Brain pericyte (primary cell): ENCODE results near the gene HYAL4.
"Not testable (repeated sequence)": the region's sequence is repeated elsewhere in the genome, so short reads cannot be mapped to it uniquely, and the experiment has no call there.

Source experiments
- DNase-seq: peaks from one replicate; pipeline ENCODE4 v3.0.0-alpha.2; 2012; ENCODE audit warnings: low read depth, low spot score

Gene HYAL4

DNA sequence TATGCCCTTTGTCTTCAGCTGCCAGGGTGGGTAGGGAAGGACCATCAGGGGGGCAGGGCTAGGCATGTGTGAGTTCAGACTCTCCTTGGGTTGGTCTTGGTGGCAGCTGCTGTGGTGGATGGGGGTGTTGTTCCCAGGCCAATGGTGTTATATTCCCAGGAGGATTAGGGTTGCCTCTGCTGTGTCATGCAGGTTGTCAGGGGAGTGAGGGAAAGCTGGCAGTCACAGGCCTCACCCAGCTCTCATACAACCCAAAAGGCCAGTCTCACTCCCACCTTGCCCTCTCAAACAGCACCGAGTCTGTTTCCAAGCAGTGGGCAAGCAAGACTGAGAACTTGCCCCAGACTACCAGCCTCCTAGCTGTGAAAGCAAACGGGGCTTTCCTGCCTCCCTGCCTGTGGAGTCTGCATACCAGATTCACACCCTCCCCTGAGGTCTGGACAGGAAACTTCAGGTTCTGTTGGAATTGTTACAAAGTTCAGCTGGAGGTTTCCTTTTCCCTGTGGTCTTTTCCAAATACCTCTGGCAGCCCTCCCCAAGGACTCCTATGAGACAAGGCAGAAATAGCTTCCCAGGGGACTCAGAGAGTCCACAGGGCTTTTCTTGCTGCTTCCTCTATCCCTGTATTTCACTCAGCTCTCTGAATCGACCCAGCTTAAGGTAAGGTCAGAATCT is 1.4 kb downstream of the HYAL4 start:
- DNase-seq = no peak

DNA sequence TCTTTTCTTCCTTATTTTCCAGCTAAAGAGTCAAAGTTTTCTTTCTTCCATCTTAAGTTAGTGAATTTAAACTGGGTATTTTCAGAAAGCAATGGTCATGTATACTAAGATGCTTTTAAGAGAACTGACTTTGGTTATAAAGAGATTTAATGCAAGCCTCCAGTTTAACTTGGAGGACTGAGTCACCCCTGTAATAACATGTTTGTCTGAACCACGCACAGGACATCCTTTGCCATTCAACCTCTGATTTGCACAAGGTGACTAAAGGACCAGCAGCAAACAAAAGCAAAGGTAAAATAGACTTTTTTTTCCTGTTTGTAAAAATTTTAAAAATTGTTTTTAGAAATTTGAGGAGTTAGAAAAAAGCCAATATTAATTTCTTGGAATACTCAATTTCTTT is 2.9 kb downstream of the HYAL4 start:
- no peak for DNase-seq

DNA sequence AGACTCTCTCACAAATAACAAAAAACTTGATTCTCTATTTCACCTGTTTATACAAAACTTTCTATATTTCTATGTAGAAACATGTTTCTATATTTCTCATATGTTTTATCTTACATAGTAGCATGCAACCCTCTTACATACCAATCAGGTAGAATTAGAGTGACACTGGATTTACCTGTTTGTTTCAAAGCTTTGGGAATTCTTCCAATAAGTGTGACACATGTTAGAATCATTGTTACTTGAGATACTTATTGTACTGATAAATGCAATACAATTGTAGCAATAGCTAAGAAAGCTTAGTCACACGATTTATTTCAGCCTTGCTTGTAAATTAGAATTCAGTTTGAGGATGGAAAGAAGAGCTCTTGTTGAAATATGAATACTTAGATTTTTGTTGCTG is 4.9 kb downstream of the HYAL4 start:
- no peak for DNase-seq

DNA sequence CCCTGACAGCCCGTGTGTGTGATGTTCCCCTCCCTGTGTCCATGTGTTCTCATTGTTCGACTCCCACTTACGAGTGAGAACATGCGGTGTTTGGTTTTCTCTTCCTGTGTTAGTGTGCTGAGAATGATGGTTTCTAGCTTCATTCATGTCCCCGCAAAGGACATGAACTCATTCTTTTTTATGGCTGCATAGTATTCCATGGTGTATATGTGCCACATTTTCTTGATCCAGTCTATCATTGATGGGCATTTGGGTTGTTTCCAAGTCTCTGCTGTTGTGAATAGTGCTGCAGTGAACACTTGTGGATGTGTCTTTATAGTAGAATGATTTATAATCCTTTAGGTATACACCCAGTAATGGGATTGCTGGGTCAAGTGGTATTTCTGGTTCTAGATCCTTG is 6.4 kb downstream of the HYAL4 start:
- not testable (repeated sequence) for DNase-seq

DNA sequence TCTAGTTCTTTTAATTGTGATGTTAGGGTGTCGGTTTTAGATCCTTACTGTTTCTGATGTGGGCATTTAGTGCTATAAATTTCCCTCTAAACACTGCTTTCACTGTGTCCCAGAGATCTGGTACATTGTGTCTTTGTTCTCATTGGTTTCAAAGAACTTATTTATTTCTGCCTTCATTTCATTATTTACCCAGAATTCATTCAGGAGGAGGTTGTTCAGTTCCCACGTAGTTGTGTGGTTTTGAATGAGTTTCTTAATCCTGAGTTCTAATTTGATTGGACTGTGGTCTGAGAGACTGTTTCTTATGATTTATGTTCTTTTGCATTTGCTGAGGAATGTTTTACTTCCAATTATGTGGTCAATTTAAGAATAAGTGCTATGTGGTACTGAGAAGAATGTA is 9.3 kb downstream of the HYAL4 start:
- DNase-seq = not testable (repeated sequence)

DNA sequence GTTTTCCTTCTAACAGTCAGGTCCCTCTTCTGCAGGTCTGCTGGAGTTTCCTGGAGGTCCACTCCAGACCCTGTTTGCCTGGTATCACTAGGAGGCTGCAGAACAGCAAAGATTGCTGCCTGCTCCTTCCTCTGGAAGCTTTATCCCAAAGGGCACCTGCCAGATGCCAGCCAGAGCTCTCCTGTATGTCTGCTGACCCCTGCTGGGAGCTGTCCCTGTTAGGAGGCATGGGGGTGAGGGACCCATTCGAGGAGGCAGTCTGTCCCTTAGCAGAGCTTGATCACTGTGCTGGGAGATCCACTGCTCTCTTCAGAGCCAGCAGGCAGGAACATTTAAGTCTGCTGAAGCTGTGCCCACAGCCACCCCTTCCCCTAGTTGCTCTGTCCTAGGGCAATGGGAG is 11.5 kb downstream of the HYAL4 start:
- not testable (repeated sequence) for DNase-seq

DNA sequence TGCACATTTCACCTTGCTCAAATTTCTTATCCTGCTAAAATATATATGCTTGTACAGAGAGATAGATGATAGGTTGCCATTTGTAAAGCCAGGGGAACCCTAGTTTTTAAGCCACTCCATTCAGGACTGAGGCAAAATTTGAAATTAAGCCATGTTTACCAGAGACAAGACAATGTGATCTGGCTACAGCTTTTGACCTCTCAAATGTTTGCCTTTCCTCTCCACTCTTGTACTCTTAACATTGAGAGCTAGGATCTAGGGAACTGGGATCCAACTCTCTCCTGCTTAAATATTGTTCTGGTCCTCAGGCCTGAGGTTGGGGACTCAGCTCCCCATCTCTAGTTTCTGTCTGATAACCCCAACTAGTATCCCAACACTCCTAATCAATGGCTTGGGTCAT is 15.9 kb downstream of the HYAL4 start:
- DNase-seq = no peak

DNA sequence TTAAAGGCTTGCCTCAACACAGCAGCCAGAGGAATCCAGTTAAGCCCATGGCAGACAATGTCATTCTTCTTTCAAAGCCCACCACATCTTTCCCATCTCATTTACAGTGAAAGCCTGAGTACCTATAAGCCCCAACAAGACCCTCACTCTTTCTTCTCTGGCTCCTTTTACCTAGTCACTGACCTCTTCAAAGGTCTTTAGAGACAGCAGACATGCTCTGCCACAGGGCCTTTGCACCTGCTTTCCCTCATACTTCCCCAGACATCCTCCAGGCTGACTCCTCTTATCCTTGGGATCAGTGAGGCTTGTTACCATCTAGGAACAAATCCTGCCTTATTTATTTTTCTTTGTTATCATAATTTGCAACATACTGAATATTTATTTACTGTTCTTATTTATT is 17.8 kb downstream of the HYAL4 start:
- DNase-seq = no peak

DNA sequence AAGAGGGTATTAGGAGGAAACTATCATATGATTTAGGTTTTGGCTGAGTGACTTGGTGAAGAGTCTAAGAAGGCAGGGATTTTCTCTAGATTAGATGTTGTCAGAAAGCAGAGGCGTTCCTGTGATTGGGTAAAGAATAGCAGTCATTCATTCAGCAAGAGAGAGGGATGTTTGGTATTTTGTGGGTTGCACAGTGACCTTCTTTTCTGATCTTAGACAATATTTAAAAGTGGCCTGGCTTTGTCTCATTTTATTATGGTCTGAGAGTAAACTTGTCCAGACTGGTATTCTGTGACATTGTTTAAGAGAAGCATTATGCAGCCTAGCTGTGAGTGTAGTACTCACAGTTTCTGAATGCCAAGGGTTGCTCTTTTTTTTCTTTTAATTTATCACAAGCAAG is 18.5 kb downstream of the HYAL4 start:
- no peak for DNase-seq

DNA sequence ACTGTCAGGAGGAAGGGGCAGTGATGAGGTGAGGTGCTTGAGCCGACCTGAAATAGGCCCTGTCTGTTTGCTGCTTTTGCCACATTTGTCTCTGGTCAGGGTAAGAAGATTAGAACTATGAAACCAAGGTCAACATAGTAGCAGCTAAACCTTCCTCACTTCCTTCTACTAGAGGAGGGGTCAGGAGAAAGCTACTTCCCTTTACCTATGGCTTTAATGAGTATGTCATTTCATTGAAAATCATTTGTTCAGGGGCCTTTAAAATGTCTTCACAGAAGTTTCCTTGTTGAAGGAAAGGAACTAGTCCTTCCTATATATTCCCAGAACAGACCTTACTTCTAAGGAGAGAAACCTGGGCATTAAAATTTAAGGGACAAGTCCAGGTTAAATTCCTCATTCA is 19.0 kb downstream of the HYAL4 start:
- no peak for DNase-seq

DNA sequence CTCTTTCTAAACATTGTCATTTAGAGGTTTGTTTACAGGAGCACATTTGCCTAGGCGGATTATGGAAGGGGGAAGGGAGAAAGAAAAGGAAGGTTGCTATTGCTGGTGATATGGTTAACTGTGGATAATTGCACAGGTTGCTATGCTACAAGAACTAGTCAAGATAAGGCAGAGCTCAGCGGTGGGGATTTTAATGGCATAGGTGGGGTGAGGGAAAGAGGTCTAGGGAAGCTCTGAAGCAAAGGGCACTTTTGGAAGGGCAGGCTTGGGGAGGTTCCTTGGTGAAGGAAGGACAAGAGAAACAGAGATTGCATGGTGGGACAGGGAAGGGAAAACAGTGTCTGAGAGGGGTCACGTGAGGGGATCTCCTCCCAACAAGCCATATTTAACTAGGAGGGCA is 19.5 kb downstream of the HYAL4 start:
- no peak for DNase-seq

DNA sequence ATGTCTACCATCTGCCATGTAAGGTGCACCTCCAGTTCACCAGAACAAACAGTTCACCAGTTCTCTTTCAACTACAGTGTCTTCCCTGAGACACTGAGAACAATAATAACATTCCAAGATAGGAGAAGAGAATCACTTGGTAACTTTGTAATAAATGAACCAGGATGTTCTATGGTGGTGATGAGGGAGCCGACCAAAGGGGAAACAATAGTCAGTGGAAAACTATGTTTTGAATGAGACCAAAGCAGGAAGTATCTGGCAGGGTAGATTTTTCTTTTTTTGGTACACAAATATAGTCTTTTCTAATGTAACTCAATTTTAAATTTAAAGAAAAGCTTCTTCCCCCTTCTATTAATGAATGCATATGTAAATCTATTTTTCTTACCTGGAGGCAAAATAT is 20.0 kb downstream of the HYAL4 start:
- DNase-seq = no peak

DNA sequence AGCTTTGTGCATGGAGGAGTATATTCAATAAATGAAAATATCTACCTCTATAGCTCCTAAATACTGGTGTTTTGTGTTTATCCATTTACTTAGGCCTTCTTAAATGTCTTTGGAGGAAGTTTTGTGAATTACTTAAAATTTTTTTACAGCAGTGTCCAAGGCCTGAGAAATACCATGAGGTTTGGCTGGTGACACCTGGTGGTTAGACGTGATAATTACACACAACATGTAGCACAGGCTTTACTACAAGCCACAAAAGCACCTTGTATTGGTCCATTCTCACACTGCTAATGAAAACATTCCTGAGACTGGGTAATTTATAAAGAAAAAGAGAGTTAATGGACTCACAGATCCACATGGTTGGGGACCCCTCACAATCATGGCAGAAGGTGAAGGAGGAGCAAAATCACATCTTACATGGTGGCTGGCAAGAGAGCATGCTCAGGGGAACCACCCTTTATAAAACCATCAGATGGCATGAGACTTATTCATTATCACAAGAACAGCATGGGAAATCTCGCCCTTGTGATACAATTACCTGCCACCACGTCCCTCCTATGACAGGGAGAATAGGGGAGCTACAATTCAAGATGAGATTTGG is 20.6 kb downstream of the HYAL4 start:
- peak; percentile 31 for DNase-seq

DNA sequence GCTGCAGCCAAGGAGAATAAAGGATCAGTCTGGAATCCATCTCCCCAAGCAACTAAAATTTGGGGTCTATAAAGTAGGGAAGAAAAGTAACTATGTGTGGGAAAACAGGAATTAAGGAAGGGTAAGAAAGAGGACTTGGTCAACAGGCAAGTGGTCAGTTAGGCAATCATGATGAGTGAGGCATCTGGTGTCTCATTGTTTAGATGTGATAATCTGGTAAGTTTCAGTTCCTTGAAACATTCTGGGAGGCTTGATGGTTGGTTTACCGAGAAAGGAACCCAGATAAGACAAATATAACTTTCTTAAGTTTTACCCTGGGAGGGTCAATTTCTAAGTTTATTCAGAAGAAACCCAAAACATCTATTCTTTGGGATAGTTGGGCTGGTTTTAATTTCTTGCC is 22.3 kb downstream of the HYAL4 start:
- DNase-seq = no peak

DNA sequence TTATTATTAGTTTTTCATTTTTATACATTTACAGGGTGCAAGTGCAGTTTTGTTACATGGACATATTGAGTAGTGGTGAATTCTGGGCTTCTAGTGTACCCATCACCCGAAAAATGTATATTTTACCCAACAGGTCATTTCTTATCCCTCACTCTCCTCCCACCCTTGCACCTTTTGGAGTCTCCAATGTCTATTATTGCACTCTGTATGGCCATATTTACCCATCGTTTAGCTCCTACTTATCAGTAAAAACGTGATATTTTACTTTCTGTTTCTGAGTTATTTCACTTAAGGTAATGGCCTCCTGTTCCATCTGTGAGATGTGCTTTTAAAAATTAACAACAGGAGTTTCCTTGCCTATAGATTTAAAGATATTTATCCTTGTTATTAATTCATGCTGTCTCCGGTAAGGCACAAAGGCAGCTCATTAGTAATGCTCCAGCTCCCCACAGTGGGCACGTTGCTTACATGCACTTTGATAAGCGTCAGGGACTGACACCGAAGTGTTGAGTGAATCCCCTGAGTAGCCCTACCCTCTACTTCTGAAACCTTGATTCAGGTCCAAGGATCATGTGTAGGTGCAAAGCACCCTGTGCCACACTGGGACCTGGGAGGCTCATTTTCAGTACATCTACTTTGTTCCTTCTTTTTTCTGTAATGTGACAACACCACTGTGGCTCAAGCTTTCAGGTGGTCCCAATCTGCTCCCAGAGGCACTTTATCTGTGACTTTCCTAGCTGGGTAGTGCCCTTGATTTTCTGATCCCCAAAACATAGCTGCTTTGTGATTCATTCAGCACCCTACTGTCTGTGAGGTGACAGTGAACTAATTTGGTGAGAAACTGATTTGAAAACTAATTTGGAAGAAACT is 27.3 kb downstream of the HYAL4 start:
- no peak for DNase-seq

DNA sequence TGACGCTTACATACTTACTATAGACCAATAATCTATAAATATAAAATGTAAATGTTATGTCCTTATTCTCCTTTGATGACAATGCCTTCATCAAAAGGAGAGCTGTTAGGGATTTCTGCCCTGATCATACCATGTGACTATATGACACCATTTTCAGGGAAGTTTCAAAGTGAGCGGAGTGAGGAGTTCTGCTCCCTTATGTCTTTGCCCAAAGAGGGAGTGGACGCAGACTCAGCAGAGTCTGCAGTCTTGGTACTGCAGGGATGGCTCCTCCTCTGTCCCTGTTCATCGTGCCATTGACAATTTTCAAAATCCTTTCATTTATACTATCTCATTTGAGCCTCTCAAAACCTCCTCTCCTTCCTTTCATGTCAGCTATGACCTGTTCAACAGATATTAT is 27.9 kb downstream of the HYAL4 start:
- DNase-seq = no peak

DNA sequence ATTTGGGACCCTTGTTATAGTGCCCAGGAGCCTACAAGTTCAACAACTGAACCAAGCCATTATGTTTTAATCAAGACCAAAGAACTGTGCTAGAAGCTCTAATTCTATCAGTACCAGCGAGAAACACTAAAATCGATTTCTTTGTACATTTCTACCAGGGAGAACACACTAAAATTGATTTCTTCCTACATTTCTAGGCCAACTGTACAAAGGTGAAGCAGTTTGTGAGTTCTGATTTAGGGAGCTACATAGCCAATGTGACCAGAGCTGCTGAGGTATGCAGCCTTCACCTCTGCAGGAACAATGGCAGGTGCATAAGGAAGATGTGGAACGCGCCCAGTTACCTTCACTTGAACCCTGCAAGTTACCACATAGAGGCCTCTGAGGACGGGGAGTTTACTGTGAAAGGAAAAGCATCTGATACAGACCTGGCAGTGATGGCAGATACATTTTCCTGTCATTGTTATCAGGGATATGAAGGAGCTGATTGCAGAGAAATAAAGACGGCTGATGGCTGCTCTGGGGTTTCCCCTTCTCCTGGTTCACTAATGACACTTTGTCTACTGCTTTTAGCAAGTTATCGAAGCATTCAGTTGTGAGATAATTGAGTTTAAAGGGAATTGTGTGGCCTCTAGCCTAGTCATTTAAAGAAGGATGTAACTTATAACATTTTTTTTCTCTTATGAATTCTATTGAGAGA is 31.7 kb downstream of the HYAL4 start:
- no peak for DNase-seq

DNA sequence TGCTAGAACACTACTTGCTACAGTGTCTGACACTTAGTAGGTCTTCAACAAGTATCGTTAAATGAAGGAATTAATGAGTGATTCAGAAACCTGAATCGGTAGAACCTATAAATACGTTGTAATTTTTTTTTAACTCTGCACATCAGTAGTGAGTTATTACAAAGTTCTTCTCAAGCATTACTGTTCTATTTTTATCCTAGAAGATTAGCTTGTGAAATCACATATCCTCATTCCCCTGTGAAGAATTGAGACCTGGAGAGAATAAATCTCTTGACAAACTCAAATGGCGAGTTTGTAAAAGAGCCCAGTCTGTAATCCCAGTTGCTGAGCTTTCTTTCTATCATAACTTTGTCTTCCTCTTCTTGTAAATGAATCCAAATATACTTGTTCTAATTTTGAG is 34.7 kb downstream of the HYAL4 start:
- no peak for DNase-seq

DNA sequence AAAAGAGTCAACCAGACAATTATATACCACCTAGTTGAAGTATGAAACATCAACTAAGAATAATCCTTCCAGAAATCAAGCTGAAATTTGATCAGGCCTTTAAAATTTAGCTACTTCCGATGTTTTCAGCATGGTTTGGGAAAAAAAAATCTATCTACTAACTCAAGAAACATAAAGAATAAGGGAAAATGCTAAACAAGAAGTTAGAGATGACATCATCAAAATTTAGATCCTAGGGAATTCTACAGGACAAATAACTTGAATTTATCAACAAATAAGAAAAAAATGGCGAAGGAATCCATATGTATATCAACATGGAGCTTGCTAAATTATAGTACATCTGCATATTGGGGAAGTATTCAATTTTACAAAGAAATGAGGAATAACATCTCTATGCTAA is 36.3 kb downstream of the HYAL4 start:
- no peak for DNase-seq

DNA sequence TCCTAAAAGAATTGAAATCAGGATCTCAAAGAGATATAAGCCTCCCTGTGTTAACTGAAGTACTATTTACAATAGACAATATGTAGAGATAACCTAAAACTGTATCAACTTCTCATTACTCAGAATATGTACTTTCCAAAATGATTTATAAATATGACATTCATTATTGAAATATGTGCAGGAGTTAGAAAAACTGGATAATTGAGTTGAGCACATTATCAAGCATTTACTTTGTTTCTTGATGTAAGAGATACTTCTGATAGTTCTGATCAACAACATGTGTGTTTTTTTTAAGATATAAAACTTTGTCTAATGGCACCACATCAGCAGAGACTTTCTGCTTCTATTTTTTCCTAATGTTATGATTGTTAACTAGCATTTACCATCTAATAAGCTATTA is 38.2 kb downstream of the HYAL4 start:
- DNase-seq = no peak

DNA sequence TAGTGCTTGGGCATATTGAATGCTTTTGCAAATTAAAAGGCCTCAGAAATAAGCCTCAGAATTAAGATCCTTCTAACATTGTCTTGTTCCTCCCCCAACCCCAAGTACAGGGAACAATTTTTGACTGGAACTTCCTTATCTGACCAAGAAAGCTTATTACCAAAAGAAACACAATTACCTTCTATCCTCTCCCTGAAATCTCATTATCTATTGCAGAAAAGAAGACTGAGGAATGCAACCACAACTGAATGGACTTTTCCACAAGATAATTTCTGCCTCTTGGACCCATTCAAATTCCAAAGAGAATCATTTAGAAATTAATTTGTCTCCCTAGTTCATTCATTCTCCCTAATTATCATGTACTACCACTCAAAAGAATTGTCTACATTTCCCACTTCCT is 43.2 kb downstream of the HYAL4 start:
- no peak for DNase-seq

DNA sequence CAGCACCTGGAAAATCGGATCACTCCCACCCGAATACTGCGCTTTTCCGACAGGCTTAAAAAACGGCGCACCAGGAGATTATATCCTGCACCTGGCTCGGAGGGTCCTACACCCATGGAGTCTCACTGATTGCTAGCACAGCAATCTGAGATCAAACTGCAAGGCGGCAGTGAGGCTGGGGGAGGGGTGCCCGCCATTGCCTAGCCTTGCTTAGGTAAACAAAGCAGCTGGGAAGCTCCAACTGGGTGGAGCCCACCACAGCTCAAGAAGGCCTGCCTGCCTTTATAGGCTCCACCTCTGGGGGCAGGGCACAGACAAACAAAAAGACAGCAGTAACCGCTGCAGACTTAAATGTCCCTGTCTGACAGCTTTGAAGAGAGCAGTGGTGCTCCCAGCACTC is 49.8 kb downstream of the HYAL4 start:
- DNase-seq = not testable (repeated sequence)
